Activated CD8-positive, alpha-beta memory T cell treated with anti-CD3 and anti-CD28 coated beads, Interleukin-2, amount 50 U/mL, for 48 hours (primary cell): Measurements from ENCODE around the gene CITED1.
"Not testable (repeated sequence)": the region's sequence is repeated elsewhere in the genome, so short reads cannot be mapped to it uniquely, and the experiment has no call there.

ENCODE experiments used
- DNase-seq: peaks from one replicate; pipeline ENCODE4 v3.0.0-alpha.2; 2020

The CITED1 gene, protein sequence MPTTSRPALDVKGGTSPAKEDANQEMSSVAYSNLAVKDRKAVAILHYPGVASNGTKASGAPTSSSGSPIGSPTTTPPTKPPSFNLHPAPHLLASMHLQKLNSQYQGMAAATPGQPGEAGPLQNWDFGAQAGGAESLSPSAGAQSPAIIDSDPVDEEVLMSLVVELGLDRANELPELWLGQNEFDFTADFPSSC

GRCh38 chrX:72305286-72306084 lies at the start of gene CITED1:
CITED1 (minus strand) TSS chrX:72305914; CDS start chrX:72302869, 3,045 bp downstream.
- DNase-seq, result peak; percentile 54

DNA sequence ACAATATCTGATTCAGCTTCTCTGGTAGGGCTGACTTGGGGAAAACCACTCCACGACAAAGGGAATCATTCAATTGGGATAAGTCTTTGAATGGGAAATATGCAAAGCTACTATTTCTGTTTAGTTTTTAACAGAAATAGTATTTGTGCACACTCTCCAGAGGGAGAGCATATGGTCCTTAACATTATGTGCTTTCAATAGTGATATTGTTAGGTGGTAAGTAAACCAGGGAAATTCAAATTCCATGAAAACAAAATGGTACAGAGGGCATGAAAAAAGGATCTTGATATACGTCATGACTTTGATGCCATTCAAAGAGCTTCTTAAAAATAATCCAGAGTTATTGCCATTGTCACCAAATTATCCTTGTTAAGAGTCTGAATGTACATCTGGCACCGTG lies 47.1 kb upstream of the CITED1 start:
- DNase-seq, result no peak

GRCh38 chrX:72351606-72352334 lies 46.1 kb upstream of the CITED1 start:
- DNase-seq, result no peak

GRCh38 chrX:72349190-72349589 lies 43.5 kb upstream of the CITED1 start:
- peak; percentile 48 for DNase-seq

- DNase-seq, result no peak
Measured at GRCh38 chrX:72348247-72348979, 42.7 kb upstream of the CITED1 start.

GRCh38 chrX:72347366-72347765 lies 41.7 kb upstream of the CITED1 start:
- DNase-seq, result no peak

GRCh38 chrX:72346302-72346949 lies 40.7 kb upstream of the CITED1 start:
- DNase-seq, result no peak

GRCh38 chrX:72340626-72341025 lies 34.9 kb upstream of the CITED1 start:
- no peak for DNase-seq

GRCh38 chrX:72340041-72340440 lies 34.3 kb upstream of the CITED1 start:
- no peak for DNase-seq

DNA sequence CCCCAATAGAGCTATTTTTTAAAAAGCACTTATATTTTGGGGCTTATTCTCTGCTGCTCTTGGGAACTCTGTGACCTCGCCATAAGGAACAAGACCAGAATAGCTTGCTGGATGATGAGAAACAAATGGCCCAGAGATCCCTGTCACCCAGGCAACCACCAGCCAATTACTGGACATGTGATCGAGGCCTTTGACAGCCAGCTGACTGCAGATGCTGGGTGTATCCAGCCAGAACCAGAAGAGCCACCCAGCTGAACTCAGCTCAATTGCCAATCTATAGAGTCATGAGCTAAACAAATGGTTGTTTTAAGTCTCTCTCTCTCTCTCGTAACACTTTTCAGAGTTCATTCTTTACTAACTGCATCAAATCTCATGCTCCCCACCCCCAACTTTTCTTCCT lies 24.4 kb upstream of the CITED1 start:
- no peak for DNase-seq

GRCh38 chrX:72326605-72327300 lies 21.0 kb upstream of the CITED1 start:
- DNase-seq, result no peak

DNA sequence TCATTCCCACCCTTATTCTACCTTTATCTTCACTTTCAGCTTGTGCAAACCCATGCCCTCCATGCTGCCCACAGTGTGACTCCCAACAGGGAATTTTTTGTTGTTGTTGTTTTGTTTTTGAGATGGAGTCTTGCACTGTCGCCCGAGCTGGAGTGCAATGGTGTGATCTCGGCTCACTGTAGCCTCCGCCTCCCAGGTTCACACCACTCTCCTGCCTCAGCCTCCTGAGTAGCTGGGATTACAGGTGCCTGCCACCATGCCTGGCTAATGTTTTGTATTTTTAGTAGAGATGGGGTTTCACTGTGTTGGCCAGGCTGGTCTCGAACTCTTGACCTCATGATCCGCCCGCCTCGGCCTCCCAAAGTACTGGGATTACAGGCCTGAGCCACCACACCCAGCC lies 13.9 kb upstream of the CITED1 start:
- not testable (repeated sequence) for DNase-seq

GRCh38 chrX:72317139-72317538 lies 11.4 kb upstream of the CITED1 start:
- no peak for DNase-seq

DNA sequence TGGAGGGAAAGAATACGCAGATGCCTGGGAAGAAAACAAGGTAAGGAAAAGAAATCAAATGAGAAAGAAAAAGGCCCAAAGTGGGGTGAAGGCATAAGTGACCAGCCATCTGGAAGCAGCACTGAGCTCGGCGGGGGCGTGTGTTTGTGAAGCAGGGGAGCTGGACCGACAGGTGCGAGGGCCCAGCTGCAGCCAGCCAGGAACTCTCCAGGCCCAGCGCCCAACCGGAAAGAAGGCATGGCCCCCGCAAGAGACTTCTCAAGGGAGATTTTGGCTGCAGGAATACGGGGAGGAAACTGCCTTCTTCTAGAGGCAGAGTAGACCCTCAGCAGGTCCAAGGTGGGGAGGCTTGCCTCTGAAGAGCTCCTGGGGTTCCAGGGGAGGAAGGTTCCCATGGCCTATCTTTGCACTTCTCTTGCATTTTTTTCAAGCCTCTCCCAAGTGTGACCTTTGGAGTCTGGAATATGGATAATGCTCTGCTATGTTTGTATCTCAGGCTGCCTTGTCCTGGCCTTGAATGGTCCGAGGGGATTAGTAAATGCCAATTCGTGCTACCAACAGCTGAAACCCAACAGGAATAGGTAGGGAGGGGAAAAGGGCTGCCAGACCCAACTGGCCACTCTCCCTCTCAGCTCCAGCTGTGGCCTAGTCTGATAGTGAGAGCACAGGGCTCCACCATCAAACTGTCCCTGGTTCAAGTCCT lies 10.8 kb upstream of the CITED1 start:
- DNase-seq, result no peak

- no peak for DNase-seq
Measured at GRCh38 chrX:72314881-72315280, 9.2 kb upstream of the CITED1 start.

- DNase-seq, result no peak
Measured at GRCh38 chrX:72313707-72314641, 8.3 kb upstream of the CITED1 start.

DNA sequence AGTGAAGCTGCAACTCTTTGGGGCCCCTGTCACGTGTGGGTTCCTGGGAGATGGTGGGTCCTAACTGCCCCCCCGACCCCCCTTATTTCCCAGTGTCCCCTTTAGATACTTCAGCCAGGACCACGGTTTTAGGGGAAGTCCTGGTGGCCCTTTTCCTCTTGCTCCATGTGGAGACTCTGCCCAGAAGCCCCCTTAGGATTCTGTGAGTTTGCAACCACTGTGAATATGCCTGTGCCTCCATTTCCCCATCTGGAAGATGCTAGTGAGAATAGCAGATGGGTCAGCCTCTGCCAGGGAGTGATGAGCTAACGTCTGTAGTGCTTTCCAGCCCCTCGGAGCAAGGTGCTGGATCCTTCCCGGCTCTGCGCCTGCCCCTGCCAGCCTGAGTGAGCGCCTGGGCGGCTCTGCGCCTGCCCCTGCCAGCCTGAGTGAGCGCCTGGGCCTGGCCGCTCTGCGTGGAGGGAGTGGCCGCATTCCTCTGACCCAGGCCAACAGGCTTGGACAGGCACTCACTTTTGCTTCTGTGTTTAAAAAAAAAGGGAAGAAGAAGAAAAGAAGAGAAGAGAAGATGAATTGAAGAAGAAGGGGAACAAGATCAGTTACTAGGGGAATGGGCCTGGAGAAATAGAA lies 6.7 kb upstream of the CITED1 start:
- DNase-seq, result no peak

- DNase-seq, result no peak
Measured at GRCh38 chrX:72309297-72310071, 3.8 kb upstream of the CITED1 start.
